GM10248 (cell line): Measurements from ENCODE around the gene LNX2.
"Not testable (repeated sequence)": the region's sequence is repeated elsewhere in the genome, so short reads cannot be mapped to it uniquely, and the experiment has no call there.

ENCODE experiments used
- CTCF ChIA-PET: fragments of 300-600 bp; sonication (Branson Sonifier 250); formaldehyde crosslinking; extraction: SDS; loops from one replicate; lab custom pipeline; 2021; ENCODE audit warnings: antibody characterized with exemption; lab: Yijun Ruan, JAX
- POLR2A ChIA-PET: fragments of 350-650 bp; sonication (Branson Sonifier 250); formaldehyde crosslinking; extraction: SDS; loops from one replicate; lab custom pipeline; 2020; ENCODE audit warnings: antibody characterized with exemption; lab: Yijun Ruan, JAX
- DNase-seq: peaks from one replicate; pipeline ENCODE4 v3.0.0; 2012; ENCODE audit errors: extremely low spot score
- CTCF ChIP-seq: IDR thresholded peaks from 2 replicates; pipeline ENCODE4 v1.5.1; 2012; ENCODE audit warnings: mild to moderate bottlenecking, low read depth; ENCODE audit errors: extremely low read depth, missing control alignments, control extremely low read depth

The LNX2 gene

GRCh38 chr13:27635266-27635665, 14.9 kb upstream of the LNX2 start:
- CTCF ChIA-PET = interaction anchor here (1.0 to 1.4 kb wide), 3 partner anchors 10 to 14 kb away, joined by 3 read pairs; partner anchors contain the start of gene LNX2
- DNase-seq = no peak
- no peak for TF ChIP-seq CTCF
- POLR2A ChIA-PET = no interaction called here

- DNase-seq = no peak
- POLR2A ChIA-PET = no interaction called here
- TF ChIP-seq CTCF = no peak
- CTCF ChIA-PET = interaction anchor here (1.0 to 1.4 kb wide), 3 partner anchors 10 to 14 kb away, joined by 3 read pairs; partner anchors contain the start of gene LNX2
These were observed 14.5 kb upstream of the LNX2 start for GRCh38 chr13:27634791-27635190.

GRCh38 chr13:27634231-27634630, 13.9 kb upstream of the LNX2 start:
- no peak for DNase-seq
- no peak for TF ChIP-seq CTCF
- POLR2A ChIA-PET = no interaction called here
- CTCF ChIA-PET = interaction anchor here (1.0 to 4.1 kb wide), 2 partner anchors 8 to 11 kb away, joined by 3 to 22 read pairs; no protein-coding TSS in a partner anchor

GRCh38 chr13:27632648-27633047, 12.3 kb upstream of the LNX2 start:
- no peak for TF ChIP-seq CTCF
- POLR2A ChIA-PET = no interaction called here
- CTCF ChIA-PET = interaction anchor here (2.1 to 4.1 kb wide), 2 partner anchors 10 to 100 kb away, joined by 4 to 22 read pairs; no protein-coding TSS in a partner anchor
- no peak for DNase-seq

- CTCF ChIA-PET = interaction anchor here (0.7 to 4.1 kb wide), 3 partner anchors 10 to 99 kb away, joined by 4 to 22 read pairs (median 4); no protein-coding TSS in a partner anchor
- no peak for DNase-seq
- POLR2A ChIA-PET = no interaction called here
- no peak for TF ChIP-seq CTCF
These were observed 11.9 kb upstream of the LNX2 start for GRCh38 chr13:27632214-27632613.

GRCh38 chr13:27631665-27632064, 11.3 kb upstream of the LNX2 start:
- no peak for TF ChIP-seq CTCF
- no peak for DNase-seq
- ChIA-PET CTCF (interaction anchor here (0.7 to 4.1 kb wide), 4 partner anchors 8 to 99 kb away, joined by 4 to 22 read pairs (median 4); no protein-coding TSS in a partner anchor), POLR2A (no interaction called here)

GRCh38 chr13:27631156-27631555, 10.8 kb upstream of the LNX2 start:
- POLR2A ChIA-PET = no interaction called here
- DNase-seq = no peak
- no peak for TF ChIP-seq CTCF
- CTCF ChIA-PET = interaction anchor here (1.4 to 4.1 kb wide), 2 partner anchors 8 to 11 kb away, joined by 4 to 22 read pairs; no protein-coding TSS in a partner anchor

- DNase-seq, POLR2A ChIA-PET: not testable (repeated sequence)
- CTCF ChIA-PET = interaction anchor here (1.0 to 1.2 kb wide), 2 partner anchors 10 kb away, joined by 3 to 4 read pairs; no protein-coding TSS in a partner anchor
These were observed 8.4 kb upstream of the LNX2 start for GRCh38 chr13:27628766-27629165.
